Left ventricle myocardium inferior (tissue), 1 donor: ENCODE measurements around the gene NCOA1. TPM values are rescaled to one million over a fixed set of nuclear protein-coding genes. Genes with fewer than 3 reads are reported as not detected.

Source experiments
- DNase-seq: peaks from one replicate; pipeline ENCODE4 v3.0.0-alpha.2; 2020
- H3K27ac ChIP-seq: fragments of 200-600 bp; replicated peaks from 2 replicates; pipeline ENCODE4 v1.8.0; 2021
- H3K27me3 ChIP-seq: fragments of 200-600 bp; 2 replicates; pipeline ENCODE4 v1.8.0; 2021; ENCODE audit warnings: low read depth
- H3K36me3 ChIP-seq: fragments of 200-600 bp; 2 replicates; pipeline ENCODE4 v1.8.0; 2021
- H3K4me1 ChIP-seq: fragments of 200-600 bp; 2 replicates; pipeline ENCODE4 v1.8.0; 2021
- H3K4me3 ChIP-seq: fragments of 200-600 bp; 2 replicates; pipeline ENCODE4 v1.8.0; 2021; ENCODE audit warnings: mild to moderate bottlenecking, moderate library complexity
- H3K9me3 ChIP-seq: fragments of 200-600 bp; replicated peaks from 2 replicates; pipeline ENCODE4 v1.8.0; 2021
- CTCF ChIP-seq: fragments of 200-600 bp; IDR thresholded peaks from 2 replicates; pipeline ENCODE4 v1.8.0; 2021; ENCODE audit warnings: antibody characterized with exemption, mild to moderate bottlenecking, borderline replicate concordance
- intact Hi-C: fragments of 100-400 bp; cut with micrococcal nuclease; formaldehyde crosslinking; loops from one replicate; pipeline ENCODE4 v1.11.0; 2022
- long read RNA-seq: library from polyadenylated mRNA; unstranded; transcript quantifications from one replicate; pipeline ENCODE4 v2.0.0, GENCODE V29; 2021
- total RNA-seq: library from RNA; stranded (reverse); fragmentation: NEBNext Ultra II Directional; extraction: Animal tissue kit (Norgen Biotek cat#: 25700); gene quantifications from one replicate; pipeline ENCODE4 v1.2.1, GENCODE V29; 2021
- donor health status: DM: no; HTN: yes; CAD: no; lungs with severe emphysema.

The NCOA1 gene
- total RNA-seq = 26.9 TPM
- long read RNA-seq, partial matches to known transcripts = 8 of 25 reads
- long read RNA-seq, other reads (novel, unspliced or antisense) = 17 of 25 reads

- TF ChIP-seq CTCF = peak; percentile 47
Observed at GRCh38 chr2:24490690-24491541, at the start of gene NCOA1. Gene NCOA1, plus strand, starts transcription at chr2:24491254. Its CDS starts 167,424 bp downstream, at chr2:24658678.

GRCh38 chr2:24448797-24449196 is 42.3 kb upstream of the NCOA1 start:
- intact Hi-C loops = no loop called here
- Histone ChIP-seq H3K27me3 (no peaks in the 10 kb centered on the region), H3K4me3 (no peak overlapping the region), H3K27ac (peak overlapping the region; percentile 17), H3K36me3 (no peaks in the 10 kb centered on the region), H3K9me3 (peaks cover 17% of the 10 kb centered on the region), H3K4me1 (peaks cover 6% of the 10 kb centered on the region)
- no peak for DNase-seq
- TF ChIP-seq CTCF = no peak

More at GRCh38 chr2:24490690-24491541, at the start of gene NCOA1:
- H3K4me3 ChIP-seq = peak within 1 kb of the TSS; percentile 91
- H3K27ac ChIP-seq = peak within 1 kb of the TSS; percentile 89
- no peaks in the 10 kb centered on the region for H3K27me3 ChIP-seq
- peak; percentile 91 for DNase-seq
- no peaks in the 10 kb centered on the region for H3K36me3 ChIP-seq
- H3K9me3 ChIP-seq = no peaks in the 10 kb centered on the region
- peaks cover 57% of the 10 kb centered on the region for H3K4me1 ChIP-seq
- intact Hi-C loops = loop anchor here (10.0 kb wide), 2 partner anchors 56 to 234 kb away; no protein-coding TSS in a partner anchor

- intact Hi-C loops = no loop called here
- Histone ChIP-seq H3K36me3 (no peaks in the 10 kb centered on the region), H3K9me3 (peaks cover 17% of the 10 kb centered on the region), H3K4me3 (no peak overlapping the region), H3K4me1 (peaks cover 9% of the 10 kb centered on the region), H3K27ac (no peak overlapping the region), H3K27me3 (no peaks in the 10 kb centered on the region)
- no peak for TF ChIP-seq CTCF
- DNase-seq = no peak
Observed at GRCh38 chr2:24449344-24449743, 41.7 kb upstream of the NCOA1 start.

- no peak for TF ChIP-seq CTCF
- Histone ChIP-seq H3K4me3 (no peak overlapping the region), H3K27me3 (no peaks in the 10 kb centered on the region), H3K27ac (peak overlapping the region; percentile 31), H3K9me3 (peaks cover 17% of the 10 kb centered on the region), H3K4me1 (peaks cover 9% of the 10 kb centered on the region), H3K36me3 (no peaks in the 10 kb centered on the region)
- no peak for DNase-seq
- intact Hi-C loops = no loop called here
Observed at GRCh38 chr2:24451805-24452501, 39.1 kb upstream of the NCOA1 start.

- Histone ChIP-seq H3K27me3 (no peaks in the 10 kb centered on the region), H3K27ac (peak overlapping the region; percentile 31), H3K4me1 (peaks cover 9% of the 10 kb centered on the region), H3K4me3 (no peak overlapping the region), H3K9me3 (peaks cover 17% of the 10 kb centered on the region), H3K36me3 (no peaks in the 10 kb centered on the region)
- intact Hi-C loops = no loop called here
- no peak for TF ChIP-seq CTCF
- no peak for DNase-seq
Observed at GRCh38 chr2:24452502-24452885, 38.6 kb upstream of the NCOA1 start.
